Liver (tissue), 3 donors: ENCODE results near the gene CGAS.

Source experiments
- CTCF ChIP-seq: fragments of 150-350 bp; IDR thresholded peaks from 2 replicates; pipeline ENCODE4 v1.5.1; 2017; ENCODE audit warnings: improper control_type of control experiment, low read depth, low read length; ENCODE audit not compliant: missing input control
- EGR1 ChIP-seq, 2 donors: IDR thresholded peaks; 2 replicates each; pipeline ENCODE4 v1.6.1; 2016 to 2018; ENCODE audit warnings: antibody characterized with exemption in 2 of 2, low read depth in 2 of 2
- JUND ChIP-seq, 2 donors: IDR thresholded peaks; 2 replicates each; pipeline ENCODE4 v1.6.1; 2016; ENCODE audit warnings: antibody characterized with exemption in 2 of 2
- MAX ChIP-seq: IDR thresholded peaks from 2 replicates; pipeline ENCODE4 v1.6.1; 2016; ENCODE audit warnings: antibody characterized with exemption
- NR2F2 ChIP-seq: IDR thresholded peaks from 2 replicates; pipeline ENCODE4 v1.6.1; 2016; ENCODE audit warnings: antibody characterized with exemption
- RAD21 ChIP-seq, 2 donors: IDR thresholded peaks; 2 replicates each; pipeline ENCODE4 v1.6.1; 2016; ENCODE audit warnings: antibody characterized with exemption in 2 of 2, mild to moderate bottlenecking in 2 of 2
- REST ChIP-seq: IDR thresholded peaks from 2 replicates; pipeline ENCODE4 v1.6.1; 2016; ENCODE audit warnings: antibody characterized with exemption, mild to moderate bottlenecking
- RXRA ChIP-seq, 2 donors: IDR thresholded peaks; 2 replicates each; pipeline ENCODE4 v1.6.1; 2017 to 2018; ENCODE audit warnings: antibody characterized with exemption in 2 of 2, mild to moderate bottlenecking in 1 of 2
- SP1 ChIP-seq: IDR thresholded peaks from 2 replicates; pipeline ENCODE4 v1.6.1; 2018; ENCODE audit warnings: antibody characterized with exemption, mild to moderate bottlenecking
- TAF1 ChIP-seq: conservative IDR thresholded peaks from 2 replicates; pipeline ENCODE4 v1.6.1; 2016; ENCODE audit warnings: antibody characterized with exemption, mild to moderate bottlenecking
- YY1 ChIP-seq: IDR thresholded peaks from 2 replicates; pipeline ENCODE4 v1.6.1; 2016; ENCODE audit warnings: antibody characterized with exemption, mild to moderate bottlenecking
- donor health status: healthy.
- donor health status: healthy.

- TF ChIP-seq CTCF: no peak
- no peak for TF ChIP-seq RXRA (IDR thresholded peaks at IDR 0.05)
- TF ChIP-seq SP1: no peak
- TF ChIP-seq RAD21 (IDR thresholded peaks at IDR 0.05): no peak
- TF ChIP-seq JUND (IDR thresholded peaks at IDR 0.05): no peak
- TF ChIP-seq TAF1: no peak
- TF ChIP-seq MAX: no peak
- no peak for TF ChIP-seq REST
- no peak for TF ChIP-seq YY1
- no peak for TF ChIP-seq EGR1 (IDR thresholded peaks at IDR 0.05; ENCODE audit: low read depth in 2 of 2)
- TF ChIP-seq NR2F2: no peak
These were observed 632 bp downstream of the CGAS start for GRCh38 chr6:73451223-73452106.
